ENCODE measurements around the gene ZBTB17. TPM values are rescaled to one million over a fixed set of nuclear protein-coding genes. Genes with fewer than 3 reads are reported as not detected.
A peak's percentile ranks its signal among the peaks of the same experiment; 100 is the strongest.

The ZBTB17 gene
- total RNA-seq, 1 donor from 2014 or later, result 23.9 TPM

DNA sequence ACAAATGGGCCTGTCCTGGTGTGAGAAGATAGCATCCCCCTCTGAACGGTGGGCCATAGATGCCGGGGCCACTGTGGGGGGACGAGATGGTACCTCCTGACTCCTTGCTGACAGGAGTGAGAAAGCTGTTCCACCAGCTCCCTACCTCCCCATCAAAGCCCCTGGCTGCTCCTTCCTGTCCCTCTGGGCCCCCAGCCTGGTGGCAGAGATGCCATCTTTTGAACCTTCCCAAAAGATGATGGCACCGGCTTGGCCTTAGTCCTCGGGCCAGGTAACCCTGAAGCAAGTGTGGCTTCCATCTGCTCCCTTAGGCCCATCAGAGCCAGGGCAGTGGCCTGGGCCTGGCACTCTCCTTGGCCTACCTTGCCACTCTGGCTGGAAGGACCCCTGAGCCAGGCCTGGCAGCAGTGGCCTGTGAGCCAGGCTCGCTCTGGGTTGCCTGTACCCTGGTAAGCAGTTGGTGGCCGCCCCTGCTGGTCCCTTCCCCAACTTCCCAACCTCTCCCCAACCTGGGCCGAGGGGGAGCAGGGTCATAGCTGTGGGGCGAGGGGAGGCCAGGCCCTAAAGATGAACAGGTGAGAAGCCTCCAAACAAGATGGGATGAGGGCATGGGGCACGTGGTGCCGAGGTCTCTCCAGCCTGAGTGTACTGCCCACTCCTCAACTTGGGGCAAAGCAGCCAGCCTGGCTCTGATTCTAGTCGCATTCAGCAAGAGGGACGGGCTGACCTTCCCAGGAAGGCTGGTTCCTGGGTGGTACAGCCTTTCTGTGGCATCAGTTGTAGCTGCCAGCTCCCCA lies 34.7 kb downstream of the ZBTB17 start:
- Mint-ChIP-seq H3K27ac (ENCODE audit: unreplicated experiment) (no peak overlapping the region), H3K4me3 (ENCODE audit: unreplicated experiment) (no peak overlapping the region), H3K9me3 (ENCODE audit: low read depth) (no peaks in the 10 kb centered on the region), H3K36me3 (ENCODE audit: low read depth) (peaks cover 11% of the 10 kb centered on the region), H3K27me3 (ENCODE audit: low read depth) (no peaks in the 10 kb centered on the region), H3K4me1 (ENCODE audit: low read depth) (peaks cover 27% of the 10 kb centered on the region)
- TF ChIP-seq, protein P1, sequence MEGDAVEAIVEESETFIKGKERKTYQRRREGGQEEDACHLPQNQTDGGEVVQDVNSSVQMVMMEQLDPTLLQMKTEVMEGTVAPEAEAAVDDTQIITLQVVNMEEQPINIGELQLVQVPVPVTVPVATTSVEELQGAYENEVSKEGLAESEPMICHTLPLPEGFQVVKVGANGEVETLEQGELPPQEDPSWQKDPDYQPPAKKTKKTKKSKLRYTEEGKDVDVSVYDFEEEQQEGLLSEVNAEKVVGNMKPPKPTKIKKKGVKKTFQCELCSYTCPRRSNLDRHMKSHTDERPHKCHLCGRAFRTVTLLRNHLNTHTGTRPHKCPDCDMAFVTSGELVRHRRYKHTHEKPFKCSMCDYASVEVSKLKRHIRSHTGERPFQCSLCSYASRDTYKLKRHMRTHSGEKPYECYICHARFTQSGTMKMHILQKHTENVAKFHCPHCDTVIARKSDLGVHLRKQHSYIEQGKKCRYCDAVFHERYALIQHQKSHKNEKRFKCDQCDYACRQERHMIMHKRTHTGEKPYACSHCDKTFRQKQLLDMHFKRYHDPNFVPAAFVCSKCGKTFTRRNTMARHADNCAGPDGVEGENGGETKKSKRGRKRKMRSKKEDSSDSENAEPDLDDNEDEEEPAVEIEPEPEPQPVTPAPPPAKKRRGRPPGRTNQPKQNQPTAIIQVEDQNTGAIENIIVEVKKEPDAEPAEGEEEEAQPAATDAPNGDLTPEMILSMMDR (IDR thresholded peaks at IDR 0.05), result no peak
- DNase-seq (ENCODE audit: low spot score), result no peak

DNA sequence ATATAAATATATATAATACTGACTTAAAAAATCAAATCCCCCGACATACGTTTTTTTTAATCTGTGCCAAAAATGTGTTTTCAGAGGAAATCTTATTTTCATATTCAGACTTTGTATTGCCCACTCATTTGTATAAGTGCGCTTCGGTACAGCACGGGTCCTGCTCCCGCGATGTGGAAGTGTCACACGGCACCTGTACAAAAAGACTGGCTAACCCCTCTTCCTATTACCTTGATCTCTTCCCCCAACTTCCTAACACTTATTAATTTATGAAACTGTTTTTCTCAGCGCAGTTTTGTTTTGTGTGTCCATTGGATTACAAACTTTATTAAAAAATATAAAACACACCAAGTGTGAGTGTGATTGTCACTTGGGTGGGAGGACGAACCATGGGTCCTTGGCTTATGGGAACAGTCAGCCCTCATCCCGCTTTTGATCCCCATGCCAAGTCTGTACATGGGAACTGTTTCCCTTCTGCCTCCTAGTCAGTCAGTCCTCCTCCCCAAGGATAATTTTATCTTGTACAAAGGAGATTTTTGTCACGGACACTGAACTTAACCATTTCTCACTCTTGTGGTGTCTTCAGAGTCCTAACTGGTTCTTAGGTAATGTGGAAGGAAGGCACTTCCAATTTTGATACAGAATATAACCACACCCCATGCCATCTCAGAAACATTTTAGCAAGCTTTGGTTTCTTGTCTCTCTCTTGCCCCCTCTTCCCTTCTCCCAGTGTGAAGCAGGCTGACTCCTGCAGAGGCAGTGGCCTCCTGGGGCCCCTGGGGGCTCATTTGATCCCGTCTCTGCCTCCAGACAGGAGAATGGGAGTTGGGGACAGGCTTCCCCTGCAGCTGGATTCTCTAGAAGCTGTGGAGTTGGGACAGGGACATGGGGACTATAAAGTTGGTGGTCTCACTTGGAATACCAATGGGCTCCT lies 35.5 kb downstream of the ZBTB17 start:
- DNase-seq (ENCODE audit: low spot score), result no peak
- Mint-ChIP-seq H3K9me3 (ENCODE audit: low read depth) (no peaks in the 10 kb centered on the region), H3K27me3 (ENCODE audit: low read depth) (no peaks in the 10 kb centered on the region), H3K36me3 (ENCODE audit: low read depth) (peaks cover 15% of the 10 kb centered on the region), H3K4me3 (ENCODE audit: unreplicated experiment) (no peak overlapping the region), H3K4me1 (ENCODE audit: low read depth) (peaks cover 27% of the 10 kb centered on the region), H3K27ac (ENCODE audit: unreplicated experiment) (peak overlapping the region; percentile 68)
- TF ChIP-seq, protein P1 (IDR thresholded peaks at IDR 0.05), result no peak

DNA sequence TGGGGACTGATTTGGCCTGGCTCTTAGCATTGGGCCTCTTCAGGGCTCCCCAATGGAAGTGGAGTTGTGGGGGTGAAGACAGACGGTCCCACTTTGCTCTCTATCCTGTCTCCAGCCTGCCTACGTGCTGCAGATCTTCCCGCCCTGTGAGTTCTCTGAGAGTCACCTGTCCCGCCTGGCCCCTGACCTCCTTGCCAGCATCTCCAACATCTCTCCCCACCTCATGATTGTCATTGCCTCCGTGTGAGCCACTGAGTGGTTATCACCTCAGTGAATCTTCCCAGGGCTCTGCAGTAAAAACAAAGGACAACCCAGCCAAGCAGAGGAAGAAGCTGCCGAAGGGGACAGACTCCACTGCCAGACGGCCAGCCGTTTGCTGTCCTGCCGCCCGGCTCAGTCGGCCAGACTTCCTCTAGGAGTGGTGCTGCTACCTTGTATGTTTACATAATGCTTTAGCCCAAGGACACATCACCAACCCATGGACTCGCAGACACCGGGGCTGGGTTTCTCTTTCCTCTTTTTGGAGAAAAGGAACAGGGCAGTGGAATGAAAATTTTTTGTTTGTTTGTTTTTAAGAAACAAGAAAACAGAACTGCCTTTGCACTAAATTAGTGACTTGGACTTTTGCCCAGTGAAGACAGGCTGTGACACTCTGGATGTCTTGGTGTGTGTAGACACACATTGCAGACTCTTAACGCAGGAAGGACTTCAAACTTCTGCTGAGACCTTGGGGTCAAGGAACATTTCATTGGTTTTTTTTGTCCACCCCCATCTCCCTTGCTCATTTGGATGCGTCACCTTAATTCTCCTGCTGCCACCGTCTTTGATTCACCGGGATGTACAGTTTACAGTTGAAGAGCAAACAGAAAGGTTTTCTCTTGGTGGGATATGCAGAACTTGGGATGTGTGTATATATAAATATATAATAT lies 36.5 kb downstream of the ZBTB17 start:
- Mint-ChIP-seq H3K27ac (ENCODE audit: unreplicated experiment) (peak overlapping the region; percentile 95), H3K36me3 (ENCODE audit: low read depth) (peaks cover 24% of the 10 kb centered on the region), H3K4me3 (ENCODE audit: unreplicated experiment) (no peak overlapping the region), H3K27me3 (ENCODE audit: low read depth) (no peaks in the 10 kb centered on the region), H3K4me1 (ENCODE audit: low read depth) (peaks cover 27% of the 10 kb centered on the region), H3K9me3 (ENCODE audit: low read depth) (no peaks in the 10 kb centered on the region)
- TF ChIP-seq, protein P1 (IDR thresholded peaks at IDR 0.05), result no peak
- no peak for DNase-seq (ENCODE audit: low spot score)

DNA sequence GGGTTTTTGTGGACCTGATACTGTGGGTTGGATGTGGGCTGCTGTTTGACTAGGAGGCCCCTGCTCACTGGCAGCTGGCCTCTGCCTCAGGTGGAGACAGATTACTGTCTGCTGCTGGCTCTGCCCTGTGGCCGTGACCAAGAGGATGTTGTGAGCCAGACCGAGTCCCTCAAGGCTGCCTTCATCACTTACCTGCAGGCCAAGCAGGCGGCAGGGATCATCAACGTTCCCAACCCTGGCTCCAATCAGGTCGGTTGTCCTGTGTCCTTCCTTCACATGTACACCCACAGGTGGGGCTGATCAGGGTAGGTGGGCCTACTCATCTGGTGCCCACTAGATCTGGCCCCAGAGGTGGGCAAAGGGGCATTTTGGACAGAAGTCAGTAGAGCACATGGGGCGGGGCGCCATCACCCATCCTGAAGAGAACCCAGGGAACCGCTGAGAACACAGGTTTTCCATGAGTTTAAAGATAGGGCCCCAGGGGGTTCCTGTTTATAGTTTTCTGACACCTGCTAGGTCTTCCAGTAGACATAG lies 37.2 kb downstream of the ZBTB17 start:
- no peaks in the 10 kb centered on the region for H3K9me3 Mint-ChIP-seq (ENCODE audit: low read depth)
- peaks cover 27% of the 10 kb centered on the region for H3K4me1 Mint-ChIP-seq (ENCODE audit: low read depth)
- no peak overlapping the region for H3K4me3 Mint-ChIP-seq (ENCODE audit: unreplicated experiment)
- no peak for DNase-seq (ENCODE audit: low spot score)
- TF ChIP-seq, protein P1 (IDR thresholded peaks at IDR 0.05), result no peak
- H3K27me3 Mint-ChIP-seq (ENCODE audit: low read depth), result no peaks in the 10 kb centered on the region
- peaks cover 28% of the 10 kb centered on the region for H3K36me3 Mint-ChIP-seq (ENCODE audit: low read depth)
- H3K27ac Mint-ChIP-seq (ENCODE audit: unreplicated experiment), result peak overlapping the region; percentile 95

All from chondrocyte (in vitro differentiated cells).